Loucy (cell line): Measurements from ENCODE around the gene KNCN.

Source experiments
- CTCF ChIP-seq: fragments of 200-600 bp; sonication (generic); conservative IDR thresholded peaks from 2 replicates; pipeline ENCODE4 v1.5.1; 2014; ENCODE audit warnings: mild to moderate bottlenecking, antibody characterized with exemption, low read length
- EZH2phosphoT487 ChIP-seq: fragments of 200-600 bp; IDR thresholded peaks from 2 replicates; pipeline ENCODE4 v1.6.1; 2018; ENCODE audit warnings: antibody characterized with exemption, mild to moderate bottlenecking, moderate library complexity, borderline replicate concordance

GRCh38 chr1:46525253-46525983 lies 26.0 kb downstream of the KNCN start:
- TF ChIP-seq CTCF: no peak
- no peak for TF ChIP-seq EZH2phosphoT487
